GM18868 (cell line): ENCODE results near the gene AFF3.

Experiments used
- ATAC-seq: cut with Tn5 transposase; IDR thresholded peaks from one replicate; pipeline ENCODE4 v1.9.1; 2021; ENCODE audit warnings: mild to moderate bottlenecking, moderate library complexity; ENCODE audit not compliant: unreplicated experiment

Gene AFF3

GRCh38 chr2:99623035-99623434 is 519.4 kb downstream of the AFF3 start:
- no peak for ATAC-seq

- ATAC-seq: no peak
These were observed 519.9 kb downstream of the AFF3 start for GRCh38 chr2:99622534-99622933.

GRCh38 chr2:99621774-99622173 is 520.6 kb downstream of the AFF3 start:
- no peak for ATAC-seq

GRCh38 chr2:99621106-99621505 is 521.3 kb downstream of the AFF3 start:
- ATAC-seq: no peak

GRCh38 chr2:99619151-99619550 is 523.2 kb downstream of the AFF3 start:
- ATAC-seq: no peak

GRCh38 chr2:99618579-99619097 is 523.8 kb downstream of the AFF3 start:
- ATAC-seq: no peak

GRCh38 chr2:99617811-99618210 is 524.6 kb downstream of the AFF3 start:
- ATAC-seq: no peak

- no peak for ATAC-seq
These were observed 527.1 kb downstream of the AFF3 start for GRCh38 chr2:99615247-99615771.

- no peak for ATAC-seq
These were observed 528.4 kb downstream of the AFF3 start for GRCh38 chr2:99613980-99614379.

- ATAC-seq: no peak
These were observed 530.6 kb downstream of the AFF3 start for GRCh38 chr2:99611786-99612185.

GRCh38 chr2:99611034-99611433 is 531.4 kb downstream of the AFF3 start:
- ATAC-seq: no peak

GRCh38 chr2:99609851-99610381 is 532.5 kb downstream of the AFF3 start:
- no peak for ATAC-seq

- ATAC-seq: no peak
These were observed 533.5 kb downstream of the AFF3 start for GRCh38 chr2:99608861-99609260.

GRCh38 chr2:99607861-99608491 is 534.4 kb downstream of the AFF3 start:
- ATAC-seq: no peak

- ATAC-seq: no peak
These were observed 534.9 kb downstream of the AFF3 start for GRCh38 chr2:99607454-99607853.

- ATAC-seq: no peak
These were observed 537.4 kb downstream of the AFF3 start for GRCh38 chr2:99605036-99605435.

GRCh38 chr2:99602476-99602875 is 539.9 kb downstream of the AFF3 start:
- no peak for ATAC-seq

GRCh38 chr2:99600981-99601651 is 541.3 kb downstream of the AFF3 start:
- ATAC-seq: no peak

- no peak for ATAC-seq
These were observed 543.9 kb downstream of the AFF3 start for GRCh38 chr2:99598441-99598840.

GRCh38 chr2:99597616-99598015 is 544.8 kb downstream of the AFF3 start:
- no peak for ATAC-seq

- no peak for ATAC-seq
These were observed 547.0 kb downstream of the AFF3 start for GRCh38 chr2:99595373-99595772.
